HCT116 (cell line): ENCODE measurements around the gene USF1.

Experiments
- POLR2A ChIP-seq: IDR thresholded peaks from 2 replicates; pipeline ENCODE4 v1.7.0; 2011; ENCODE audit warnings: borderline replicate concordance; ENCODE audit not compliant: insufficient read depth, insufficient read length; ENCODE audit errors: extremely low read depth
- POLR2AphosphoS5 ChIP-seq: IDR thresholded peaks from 2 replicates; pipeline ENCODE4 v1.6.1; 2011; ENCODE audit warnings: mild to moderate bottlenecking, low read depth, low read length, moderate library complexity
- ZNF274 ChIP-seq: fragments of 200-500 bp; sonication (Bioruptor generic); IDR thresholded peaks from 2 replicates; pipeline ENCODE4 v1.6.1; 2014; ENCODE audit warnings: mild to moderate bottlenecking, low read depth, low read length, inconsistent platforms
- TF ChIP-seq, protein P1 (sequence below), 3 experiments: fragments of 200-600 bp in 1 of 3; sonication (generic) in 1 of 3; IDR thresholded peaks in 2 of 3; conservative IDR thresholded peaks in 1 of 3; 2 replicates each; pipeline ENCODE4 v1.5.1; 2012 to 2017; ENCODE audit warnings: low read depth in 2 of 3, low read length in 2 of 3, antibody characterized with exemption in 1 of 3, borderline replicate concordance in 1 of 3, control low read depth in 1 of 3, mild to moderate bottlenecking in 1 of 3, mixed read lengths in 1 of 3, mixed run types in 1 of 3, moderate library complexity in 1 of 3; ENCODE audit not compliant: insufficient read depth in 1 of 3
- TF ChIP-seq, protein P2 (sequence below): IDR thresholded peaks from 2 replicates; pipeline ENCODE4 v1.6.1; 2012

DNA sequence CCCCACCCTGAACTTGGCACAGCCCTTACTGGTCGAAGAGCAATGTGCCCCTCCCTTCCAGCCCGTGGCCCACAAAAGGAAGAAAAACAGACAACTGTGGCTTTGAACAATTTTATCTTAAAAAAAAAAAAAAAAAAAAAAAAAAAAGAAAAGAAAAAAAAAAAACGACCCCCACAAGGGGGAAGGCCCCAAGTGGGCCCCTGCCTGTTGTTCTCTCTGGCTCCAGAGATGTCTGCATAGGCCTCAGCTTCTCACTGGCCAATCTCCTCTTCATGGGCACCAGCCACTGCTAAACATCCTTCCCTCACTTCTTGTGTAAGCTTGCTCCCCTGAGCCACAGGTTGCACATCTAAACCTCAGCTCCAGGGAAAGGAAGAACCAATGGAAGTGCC is 6.6 kb downstream of the USF1 start:
- TF ChIP-seq, protein P1, sequence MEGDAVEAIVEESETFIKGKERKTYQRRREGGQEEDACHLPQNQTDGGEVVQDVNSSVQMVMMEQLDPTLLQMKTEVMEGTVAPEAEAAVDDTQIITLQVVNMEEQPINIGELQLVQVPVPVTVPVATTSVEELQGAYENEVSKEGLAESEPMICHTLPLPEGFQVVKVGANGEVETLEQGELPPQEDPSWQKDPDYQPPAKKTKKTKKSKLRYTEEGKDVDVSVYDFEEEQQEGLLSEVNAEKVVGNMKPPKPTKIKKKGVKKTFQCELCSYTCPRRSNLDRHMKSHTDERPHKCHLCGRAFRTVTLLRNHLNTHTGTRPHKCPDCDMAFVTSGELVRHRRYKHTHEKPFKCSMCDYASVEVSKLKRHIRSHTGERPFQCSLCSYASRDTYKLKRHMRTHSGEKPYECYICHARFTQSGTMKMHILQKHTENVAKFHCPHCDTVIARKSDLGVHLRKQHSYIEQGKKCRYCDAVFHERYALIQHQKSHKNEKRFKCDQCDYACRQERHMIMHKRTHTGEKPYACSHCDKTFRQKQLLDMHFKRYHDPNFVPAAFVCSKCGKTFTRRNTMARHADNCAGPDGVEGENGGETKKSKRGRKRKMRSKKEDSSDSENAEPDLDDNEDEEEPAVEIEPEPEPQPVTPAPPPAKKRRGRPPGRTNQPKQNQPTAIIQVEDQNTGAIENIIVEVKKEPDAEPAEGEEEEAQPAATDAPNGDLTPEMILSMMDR (IDR thresholded peaks at IDR 0.05 in 2 of 3, conservative IDR thresholded peaks at IDR 0.05 in 1 of 3; ENCODE audit: borderline replicate concordance in 1 of 3, insufficient read depth in 1 of 3, low read depth in 2 of 3, low read length in 2 of 3) = no peak
- no peak for TF ChIP-seq POLR2A
- no peak for TF ChIP-seq ZNF274
- no peak for TF ChIP-seq POLR2AphosphoS5
- TF ChIP-seq, protein P2, sequence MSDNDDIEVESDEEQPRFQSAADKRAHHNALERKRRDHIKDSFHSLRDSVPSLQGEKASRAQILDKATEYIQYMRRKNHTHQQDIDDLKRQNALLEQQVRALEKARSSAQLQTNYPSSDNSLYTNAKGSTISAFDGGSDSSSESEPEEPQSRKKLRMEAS = no peak
